ENCODE results near the gene SIGLEC8. TPM values are rescaled to one million over a fixed set of nuclear protein-coding genes. Genes with fewer than 3 reads are reported as not detected.

Gene SIGLEC8
- total and polyA plus RNA-seq, 9 of the 15 experiments (the other 6 are each of a cell fraction or from before 2014, with no cell fraction given): 0.04 to 0.65 (median 0.39) TPM

GRCh38 chr19:51468545-51468920 is 10.3 kb upstream of the SIGLEC8 start (continued):
- TF ChIP-seq SPI1 (IDR thresholded peaks at IDR 0.05; ENCODE audit: borderline replicate concordance, low read depth, low read length) (peak; percentile 34; the same call in 1 of the 2 replicates), CAMTA2 (CRISPR knock-in tag; conservative IDR thresholded peaks at IDR 0.05) (0 out of 2 replicates have a peak, but pooled peaks have one; percentile 35), RHOXF2B (CRISPR knock-in tag; conservative IDR thresholded peaks at IDR 0.05) (0 out of 2 replicates have a peak, but pooled peaks have one; percentile 3), ZNF766 (CRISPR knock-in tag; conservative IDR thresholded peaks at IDR 0.05) (0 out of 2 replicates have a peak, but pooled peaks have one; percentile 22), HNRNPL (IDR thresholded peaks at IDR 0.05; ENCODE audit: low read depth, low read length) (0 out of 2 replicates have a peak, but pooled peaks have one; percentile 30), UBTF (IDR thresholded peaks at IDR 0.05; ENCODE audit: borderline replicate concordance in 1 of 2, low read depth in 2 of 2, low read length in 2 of 2) (0 out of 4 replicates have a peak, but pooled peaks of 1 of the 2 experiments have one; percentile 41), SIX5 (IDR thresholded peaks at IDR 0.05; ENCODE audit: borderline replicate concordance in 1 of 2, insufficient read depth in 1 of 2, low read depth in 1 of 2, low read length in 2 of 2) (no peak)

Data from K562 (cell line).